SK-N-SH treated with all-trans-retinoic acid at 6 μM for 48 hours (cell line): ENCODE measurements around the gene DAND5.

Source experiments
- ARNTL ChIP-seq: fragments of 450-650 bp; formaldehyde crosslinking; IDR thresholded peaks from 2 replicates; pipeline ENCODE4 v1.5.0; 2020; ENCODE audit warnings: low read depth, mild to moderate bottlenecking, moderate library complexity, borderline replicate concordance
- CREB5 ChIP-seq: fragments of 250-450 bp; sonication (Bioruptor Pico); IDR thresholded peaks from 2 replicates; pipeline ENCODE4 v1.5.1; 2020; ENCODE audit warnings: low read depth, mild to moderate bottlenecking, moderate library complexity
- CSDC2 ChIP-seq: fragments of 250-450 bp; sonication (Bioruptor Pico); IDR thresholded peaks from 2 replicates; pipeline ENCODE4 v1.5.0; 2020; ENCODE audit warnings: mild to moderate bottlenecking, moderate library complexity
- PATZ1 ChIP-seq: fragments of 250-450 bp; sonication (Bioruptor Pico); IDR thresholded peaks from 2 replicates; pipeline ENCODE4 v1.8.0; 2020; ENCODE audit warnings: mild to moderate bottlenecking, moderate library complexity, borderline replicate concordance
- POU6F1 ChIP-seq: fragments of 250-450 bp; sonication (Bioruptor Pico); IDR thresholded peaks from 2 replicates; pipeline ENCODE4 v1.8.0; 2021; ENCODE audit warnings: low read depth, mild to moderate bottlenecking, moderate library complexity, borderline replicate concordance
- TCF4 ChIP-seq: fragments of 250-450 bp; sonication (Bioruptor Pico); IDR thresholded peaks from 2 replicates; pipeline ENCODE4 v1.8.0; 2021; ENCODE audit warnings: mild to moderate bottlenecking, moderate library complexity, borderline replicate concordance
- TSHZ2 ChIP-seq: fragments of 250-450 bp; sonication (Bioruptor Pico); IDR thresholded peaks from 2 replicates; pipeline ENCODE4 v1.5.0; 2020; ENCODE audit warnings: mild to moderate bottlenecking, moderate library complexity
- ZFP30 ChIP-seq: fragments of 450-650 bp; formaldehyde crosslinking; IDR thresholded peaks from 2 replicates; pipeline ENCODE4 v1.5.0; 2022; ENCODE audit warnings: mild to moderate bottlenecking, moderate library complexity
- ZNF565 ChIP-seq: fragments of 450-650 bp; formaldehyde crosslinking; conservative IDR thresholded peaks from 2 replicates; pipeline ENCODE4 v1.5.0; 2020; ENCODE audit warnings: low read depth, mild to moderate bottlenecking, moderate library complexity
- ZNF70 ChIP-seq: fragments of 450-650 bp; formaldehyde crosslinking; IDR thresholded peaks from 2 replicates; pipeline ENCODE4 v1.5.0; 2020; ENCODE audit warnings: mild to moderate bottlenecking, moderate library complexity

- TF ChIP-seq TCF4 (CRISPR knock-in tag): no peak
- TF ChIP-seq ZNF70 (CRISPR knock-in tag): no peak
- TF ChIP-seq ZFP30 (CRISPR knock-in tag): no peak
- no peak for TF ChIP-seq PATZ1 (CRISPR knock-in tag)
- no peak for TF ChIP-seq ZNF565
- TF ChIP-seq CSDC2: no peak
- TF ChIP-seq CREB5: no peak
- TF ChIP-seq POU6F1 (CRISPR knock-in tag): no peak
- TF ChIP-seq ARNTL: no peak
- TF ChIP-seq TSHZ2 (CRISPR knock-in tag): no peak
Observed at GRCh38 chr19:12990853-12991252, 21.5 kb downstream of the DAND5 start.
